ENCODE results near the gene CDKAL1. TPM values are rescaled to one million over a fixed set of nuclear protein-coding genes. Genes with fewer than 3 reads are reported as not detected.

CDKAL1 gene
- total and polyA plus RNA-seq, 2 of the 13 experiments (the other 11 are each of a cell fraction or from before 2014, with no cell fraction given), result 9.5 to 27.7 TPM

DNA sequence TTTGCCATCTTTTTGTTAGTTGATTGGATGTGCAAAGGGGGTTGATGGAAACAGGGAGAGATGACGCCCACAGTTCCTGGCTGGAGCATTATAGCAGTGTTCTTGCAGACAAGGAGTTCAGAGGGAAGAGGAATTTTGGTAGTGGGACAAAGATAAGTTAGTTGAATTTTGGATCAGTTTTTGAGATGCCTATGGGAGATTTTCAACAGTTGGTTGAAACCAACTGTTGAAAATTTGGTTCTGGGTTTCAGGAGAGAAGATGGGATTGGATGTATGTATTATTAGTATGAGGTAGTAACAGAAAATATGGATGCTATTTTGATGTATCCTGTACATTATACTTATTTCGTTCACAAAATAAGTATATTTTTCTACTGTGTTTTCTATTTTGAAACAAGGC, 274.2 kb downstream of the CDKAL1 start:
- intact Hi-C loops (cut with micrococcal nuclease; ENCODE audit: unreplicated experiment) (no loop called here), in situ Hi-C loops (cut with HindIII; ENCODE audit: extremely low pct_ligation_motif_present, low pct_unique_long_range_greater_than_20kb) (no loop called here)
- H3K27ac ChIP-seq (ENCODE audit: extremely low read length, insufficient read depth, low read length), result no peak overlapping the region
- FAIRE-seq (no peak), DNase-seq (ENCODE audit: low spot score) (no peak), ATAC-seq (no peak)
- H3K4me1 ChIP-seq (ENCODE audit: insufficient read depth, low read length), result no peaks in the 10 kb centered on the region
- no TSS peak for BruUV-seq (replicated peaks)
- 94% methylated on average over 2 of the region's 2 CpGs for WGBS (ENCODE audit: low lambda C conversion rate)
- no peaks in the 10 kb centered on the region for H3K79me2 ChIP-seq (ENCODE audit: insufficient read depth, low read length)
- H3K36me3 ChIP-seq (replicated peaks in 1 of 2; ENCODE audit: control insufficient read depth in 1 of 2, insufficient read depth in 2 of 2, low read length in 2 of 2), result no peaks in the 10 kb centered on the region; a peak in 1 of 5 replicates
- no peak overlapping the region for H3K4me3 ChIP-seq (replicated peaks in 1 of 3; ENCODE audit: insufficient read depth in 1 of 3, low read depth in 2 of 3, low read length in 3 of 3)
- no peak overlapping the region for H3K9ac ChIP-seq (ENCODE audit: insufficient read depth, low read depth, low read length)
- H3K27me3 ChIP-seq (ENCODE audit: control insufficient read depth in 1 of 2, insufficient read depth in 2 of 2, low read length in 2 of 2), result no peaks in the 10 kb centered on the region
- no peak overlapping the region for H2AFZ ChIP-seq (ENCODE audit: low read length)
- peaks cover 6% of the 10 kb centered on the region; the same call in 1 of the 2 replicates for H3K9me3 ChIP-seq (ENCODE audit: low read length)
- no peaks in the 10 kb centered on the region for H4K20me1 ChIP-seq (ENCODE audit: insufficient read depth, low read length)
- POLR2A ChIA-PET, result no interaction called here
- H3K4me2 ChIP-seq (ENCODE audit: low read depth, low read length), result no peak overlapping the region
- CTCF ChIA-PET (ENCODE audit: low intra/inter-chr PET ratio, low total read pairs), result no interaction called here
- TF ChIP-seq SOX13 (IDR thresholded peaks at IDR 0.05) (no peak), SOX13 (CRISPR knock-in tag; conservative IDR thresholded peaks at IDR 0.05 in 1 of 2, IDR thresholded peaks at IDR 0.05 in 1 of 2) (no peak), HNF1B (CRISPR knock-in tag; IDR thresholded peaks at IDR 0.05) (no peak), ZNF225 (CRISPR knock-in tag; IDR thresholded peaks at IDR 0.05) (no peak), NFKB2 (CRISPR knock-in tag; IDR thresholded peaks at IDR 0.05; ENCODE audit: borderline replicate concordance) (no peak), KAT8 (CRISPR knock-in tag; IDR thresholded peaks at IDR 0.05) (no peak), SMAD1 (CRISPR knock-in tag; IDR thresholded peaks at IDR 0.05; ENCODE audit: borderline replicate concordance, low read depth) (no peak), HNRNPK (IDR thresholded peaks at IDR 0.05; ENCODE audit: low read depth, low read length, poor library complexity, severe bottlenecking) (no peak), SETDB1 (CRISPR knock-in tag; IDR thresholded peaks at IDR 0.05; ENCODE audit: borderline replicate concordance) (no peak), ZNF12 (CRISPR knock-in tag; IDR thresholded peaks at IDR 0.05) (no peak), ZNF878 (CRISPR knock-in tag; IDR thresholded peaks at IDR 0.05) (no peak), PTBP1 (IDR thresholded peaks at IDR 0.05; ENCODE audit: low read depth, low read length, poor library complexity, severe bottlenecking) (no peak), ZNF775 (CRISPR knock-in tag; IDR thresholded peaks at IDR 0.05; ENCODE audit: borderline replicate concordance) (no peak), PREB (CRISPR knock-in tag; IDR thresholded peaks at IDR 0.05) (no peak), KDM3A (CRISPR knock-in tag; IDR thresholded peaks at IDR 0.05; ENCODE audit: low read depth) (no peak), KLF6 (CRISPR knock-in tag; IDR thresholded peaks at IDR 0.05) (no peak), SALL2 (CRISPR knock-in tag; IDR thresholded peaks at IDR 0.05) (no peak), SIN3A (IDR thresholded peaks at IDR 0.05; ENCODE audit: borderline replicate concordance, low read depth, low read length) (no peak)
- TF ChIP-seq, protein P1, sequence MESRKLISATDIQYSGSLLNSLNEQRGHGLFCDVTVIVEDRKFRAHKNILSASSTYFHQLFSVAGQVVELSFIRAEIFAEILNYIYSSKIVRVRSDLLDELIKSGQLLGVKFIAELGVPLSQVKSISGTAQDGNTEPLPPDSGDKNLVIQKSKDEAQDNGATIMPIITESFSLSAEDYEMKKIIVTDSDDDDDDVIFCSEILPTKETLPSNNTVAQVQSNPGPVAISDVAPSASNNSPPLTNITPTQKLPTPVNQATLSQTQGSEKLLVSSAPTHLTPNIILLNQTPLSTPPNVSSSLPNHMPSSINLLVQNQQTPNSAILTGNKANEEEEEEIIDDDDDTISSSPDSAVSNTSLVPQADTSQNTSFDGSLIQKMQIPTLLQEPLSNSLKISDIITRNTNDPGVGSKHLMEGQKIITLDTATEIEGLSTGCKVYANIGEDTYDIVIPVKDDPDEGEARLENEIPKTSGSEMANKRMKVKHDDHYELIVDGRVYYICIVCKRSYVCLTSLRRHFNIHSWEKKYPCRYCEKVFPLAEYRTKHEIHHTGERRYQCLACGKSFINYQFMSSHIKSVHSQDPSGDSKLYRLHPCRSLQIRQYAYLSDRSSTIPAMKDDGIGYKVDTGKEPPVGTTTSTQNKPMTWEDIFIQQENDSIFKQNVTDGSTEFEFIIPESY (CRISPR knock-in tag; IDR thresholded peaks at IDR 0.05), result no peak
- TF ChIP-seq, protein P2, sequence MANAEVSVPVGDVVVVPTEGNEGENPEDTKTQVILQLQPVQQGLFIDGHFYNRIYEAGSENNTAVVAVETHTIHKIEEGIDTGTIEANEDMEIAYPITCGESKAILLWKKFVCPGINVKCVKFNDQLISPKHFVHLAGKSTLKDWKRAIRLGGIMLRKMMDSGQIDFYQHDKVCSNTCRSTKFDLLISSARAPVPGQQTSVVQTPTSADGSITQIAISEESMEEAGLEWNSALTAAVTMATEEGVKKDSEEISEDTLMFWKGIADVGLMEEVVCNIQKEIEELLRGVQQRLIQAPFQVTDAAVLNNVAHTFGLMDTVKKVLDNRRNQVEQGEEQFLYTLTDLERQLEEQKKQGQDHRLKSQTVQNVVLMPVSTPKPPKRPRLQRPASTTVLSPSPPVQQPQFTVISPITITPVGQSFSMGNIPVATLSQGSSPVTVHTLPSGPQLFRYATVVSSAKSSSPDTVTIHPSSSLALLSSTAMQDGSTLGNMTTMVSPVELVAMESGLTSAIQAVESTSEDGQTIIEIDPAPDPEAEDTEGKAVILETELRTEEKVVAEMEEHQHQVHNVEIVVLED (CRISPR knock-in tag; IDR thresholded peaks at IDR 0.05; ENCODE audit: borderline replicate concordance), result no peak
